GM12878 (cell line): ENCODE data around the gene CLIC3.

ENCODE experiments used
- CTCF ChIP-seq, 3 experiments: IDR thresholded peaks in 2 of 3; conservative IDR thresholded peaks in 1 of 3; 2 replicates each; pipeline ENCODE4 v1.5.1; 2011; ENCODE audit warnings: low read depth in 3 of 3, low read length in 3 of 3, mild to moderate bottlenecking in 3 of 3, control low read depth in 2 of 3, moderate library complexity in 2 of 3, inconsistent platforms in 1 of 3, mixed read lengths in 1 of 3; ENCODE audit not compliant: control insufficient read depth in 2 of 3, insufficient read depth in 1 of 3; ENCODE audit errors: extremely low read depth in 1 of 3
- EP300 ChIP-seq, 2 experiments: fragments of 150-350 bp in 1 of 2; IDR thresholded peaks; 2 replicates each; pipeline ENCODE4 v1.6.1; 2011 to 2012; ENCODE audit warnings: low read depth in 2 of 2, low read length in 2 of 2, borderline replicate concordance in 1 of 2, improper control_type of control experiment in 1 of 2, inconsistent platforms in 1 of 2; ENCODE audit not compliant: control insufficient read depth in 1 of 2
- MXI1 ChIP-seq: fragments of 150-350 bp; IDR thresholded peaks from 2 replicates; pipeline ENCODE4 v1.6.1; 2011; ENCODE audit warnings: low read depth, mild to moderate bottlenecking, inconsistent platforms, low read length, improper control_type of control experiment
- POLR2AphosphoS5 ChIP-seq: IDR thresholded peaks from 2 replicates; pipeline ENCODE4 v1.6.1; 2011; ENCODE audit warnings: mild to moderate bottlenecking, low read length, inconsistent platforms
- RAD21 ChIP-seq: IDR thresholded peaks from 2 replicates; pipeline ENCODE4 v1.6.1; 2011; ENCODE audit warnings: mild to moderate bottlenecking, low read depth, low read length, moderate library complexity; ENCODE audit not compliant: insufficient read depth
- REST ChIP-seq: IDR thresholded peaks from 2 replicates; pipeline ENCODE4 v1.6.1; 2012; ENCODE audit warnings: mild to moderate bottlenecking, low read depth, low read length
- SMC3 ChIP-seq: IDR thresholded peaks from 2 replicates; pipeline ENCODE4 v1.6.1; 2011; ENCODE audit warnings: low read length, improper control_type of control experiment, borderline replicate concordance
- SUZ12 ChIP-seq: fragments of 200-600 bp; sonication (generic); IDR thresholded peaks from one replicate; pipeline ENCODE4 v1.6.1; 2018; ENCODE audit warnings: antibody characterized with exemption, mild to moderate bottlenecking; ENCODE audit not compliant: unreplicated experiment
- ZNF592 ChIP-seq: fragments of 450-650 bp; IDR thresholded peaks from 2 replicates; pipeline ENCODE4 v1.6.1; 2017; ENCODE audit warnings: mild to moderate bottlenecking, moderate library complexity

GRCh38 chr9:137037483-137037882 is 41.1 kb upstream of the CLIC3 start:
- TF ChIP-seq EP300 (IDR thresholded peaks at IDR 0.05; ENCODE audit: borderline replicate concordance in 1 of 2, control insufficient read depth in 1 of 2, low read depth in 2 of 2, low read length in 2 of 2): no peak
- no peak for TF ChIP-seq RAD21
- TF ChIP-seq CTCF (IDR thresholded peaks at IDR 0.05 in 2 of 3, conservative IDR thresholded peaks at IDR 0.05 in 1 of 3; ENCODE audit: control insufficient read depth in 2 of 3, extremely low read depth in 1 of 3, insufficient read depth in 1 of 3, low read depth in 3 of 3, low read length in 3 of 3): no peak
- no peak for TF ChIP-seq POLR2AphosphoS5
- no peak for TF ChIP-seq SMC3
- no peak for TF ChIP-seq ZNF592
- TF ChIP-seq REST: no peak
- no peak for TF ChIP-seq MXI1
- TF ChIP-seq SUZ12: no peak
